Esophagus muscularis mucosa (tissue), 3 donors: ENCODE data around the gene COLEC12.

Source experiments
- CTCF ChIP-seq, 3 experiments: fragments of 200-600 bp in 2 of 3; fragments of 450-650 bp in 1 of 3; sonication (generic) in 2 of 3; IDR thresholded peaks; one replicate each; pipeline ENCODE4 v1.5.1; 2017 to 2019; ENCODE audit warnings: antibody characterized with exemption in 3 of 3, mild to moderate bottlenecking in 2 of 3, moderate library complexity in 1 of 3
- EP300 ChIP-seq: sonication (generic); formaldehyde crosslinking; IDR thresholded peaks from one replicate; pipeline ENCODE4 v1.6.1; 2017; ENCODE audit warnings: antibody characterized with exemption

GRCh38 chr18:388200-388599 lies 112.3 kb downstream of the COLEC12 start:
- TF ChIP-seq CTCF (IDR thresholded peaks at IDR 0.05) (no peak), EP300 (no peak)
